LNCAP (cell line): ENCODE results near the gene LRBA.

Experiments
- CTCF ChIP-seq: fragments of 450-650 bp; IDR thresholded peaks from 2 replicates; pipeline ENCODE4 v1.5.1; 2017; ENCODE audit warnings: mild to moderate bottlenecking

Gene LRBA

GRCh38 chr4:150773729-150774449 lies 241.2 kb downstream of the LRBA start:
- no peak for TF ChIP-seq CTCF

GRCh38 chr4:150773032-150773431 lies 242.1 kb downstream of the LRBA start:
- no peak for TF ChIP-seq CTCF

- TF ChIP-seq CTCF: no peak
These were observed 243.7 kb downstream of the LRBA start for GRCh38 chr4:150771382-150771781.

GRCh38 chr4:150769845-150770244 lies 245.2 kb downstream of the LRBA start:
- no peak for TF ChIP-seq CTCF

- TF ChIP-seq CTCF: no peak
These were observed 245.8 kb downstream of the LRBA start for GRCh38 chr4:150769248-150769647.

- TF ChIP-seq CTCF: no peak
These were observed 246.6 kb downstream of the LRBA start for GRCh38 chr4:150768497-150768896.

- no peak for TF ChIP-seq CTCF
These were observed 249.9 kb downstream of the LRBA start for GRCh38 chr4:150765216-150765615.

- no peak for TF ChIP-seq CTCF
These were observed 263.4 kb downstream of the LRBA start for GRCh38 chr4:150751648-150752047.
